NB4 (cell line): ENCODE results near the gene METTL21C.

Experiments used
- POLR2A ChIP-seq: IDR thresholded peaks from 2 replicates; pipeline ENCODE4 v1.6.1; 2011; ENCODE audit warnings: mild to moderate bottlenecking; ENCODE audit not compliant: insufficient read length; ENCODE audit errors: extremely low read depth
- TF ChIP-seq, protein P1 (sequence below): IDR thresholded peaks from one replicate; pipeline ENCODE4 v1.5.1; 2012; ENCODE audit warnings: low read depth, low read length

DNA sequence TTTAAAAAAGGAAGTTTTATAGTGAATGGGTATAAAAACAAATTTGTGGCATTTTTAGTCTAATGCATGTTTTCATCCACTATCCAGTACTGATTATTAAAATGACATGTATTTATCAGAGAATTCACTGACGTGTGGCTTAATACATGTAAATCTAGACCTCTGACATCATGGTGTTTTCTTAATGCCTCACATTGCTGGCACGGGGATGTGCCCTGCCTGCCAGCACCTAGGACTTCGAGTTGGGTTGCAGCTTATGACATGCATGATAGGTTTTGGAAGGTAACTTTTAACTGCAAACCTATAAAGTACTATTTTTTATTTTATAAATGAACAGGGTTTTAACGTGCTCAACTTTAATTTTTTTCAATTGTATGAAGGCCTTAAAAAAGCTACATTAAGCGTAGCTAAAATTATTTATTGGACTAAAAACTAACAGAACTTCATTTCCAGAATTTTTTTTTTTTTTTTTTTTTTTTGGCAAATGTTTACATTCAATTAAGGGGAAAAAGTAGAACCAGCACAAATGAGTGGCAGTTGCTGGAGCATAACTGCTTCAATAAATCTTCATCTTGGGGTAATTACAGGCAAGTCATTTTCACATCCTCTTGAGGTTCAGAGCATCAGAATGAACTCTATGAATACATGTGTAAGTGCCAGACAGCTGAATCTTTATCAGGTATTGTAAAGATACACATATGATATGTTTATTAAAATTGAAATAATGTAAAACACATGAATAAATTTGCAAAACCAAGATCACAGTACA lies 16.3 kb downstream of the METTL21C start:
- TF ChIP-seq, protein P1, sequence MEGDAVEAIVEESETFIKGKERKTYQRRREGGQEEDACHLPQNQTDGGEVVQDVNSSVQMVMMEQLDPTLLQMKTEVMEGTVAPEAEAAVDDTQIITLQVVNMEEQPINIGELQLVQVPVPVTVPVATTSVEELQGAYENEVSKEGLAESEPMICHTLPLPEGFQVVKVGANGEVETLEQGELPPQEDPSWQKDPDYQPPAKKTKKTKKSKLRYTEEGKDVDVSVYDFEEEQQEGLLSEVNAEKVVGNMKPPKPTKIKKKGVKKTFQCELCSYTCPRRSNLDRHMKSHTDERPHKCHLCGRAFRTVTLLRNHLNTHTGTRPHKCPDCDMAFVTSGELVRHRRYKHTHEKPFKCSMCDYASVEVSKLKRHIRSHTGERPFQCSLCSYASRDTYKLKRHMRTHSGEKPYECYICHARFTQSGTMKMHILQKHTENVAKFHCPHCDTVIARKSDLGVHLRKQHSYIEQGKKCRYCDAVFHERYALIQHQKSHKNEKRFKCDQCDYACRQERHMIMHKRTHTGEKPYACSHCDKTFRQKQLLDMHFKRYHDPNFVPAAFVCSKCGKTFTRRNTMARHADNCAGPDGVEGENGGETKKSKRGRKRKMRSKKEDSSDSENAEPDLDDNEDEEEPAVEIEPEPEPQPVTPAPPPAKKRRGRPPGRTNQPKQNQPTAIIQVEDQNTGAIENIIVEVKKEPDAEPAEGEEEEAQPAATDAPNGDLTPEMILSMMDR = no peak
- no peak for TF ChIP-seq POLR2A
